Mesenteric fat pad (tissue), 1 donor: ENCODE data around the gene FUT7. TPM values are rescaled to one million over a fixed set of nuclear protein-coding genes. Genes with fewer than 3 reads are reported as not detected.
"Not testable (repeated sequence)": the region's sequence is repeated elsewhere in the genome, so short reads cannot be mapped to it uniquely, and the experiment has no call there.

Experiments
- DNase-seq: peaks from one replicate; pipeline ENCODE4 v3.0.0-alpha.2; 2020; ENCODE audit warnings: low spot score
- total RNA-seq: library from RNA; stranded (reverse); fragmentation: NEBNext Ultra II Directional; extraction: Animal tissue kit (Norgen Biotek cat#: 25700); gene quantifications from one replicate; pipeline ENCODE4 v1.2.1, GENCODE V29; 2021
- donor health status: DM: yes; HTN: yes; CAD: no.

Gene FUT7
- total RNA-seq, 1 donor from 2014 or later = 0.55 TPM

DNA sequence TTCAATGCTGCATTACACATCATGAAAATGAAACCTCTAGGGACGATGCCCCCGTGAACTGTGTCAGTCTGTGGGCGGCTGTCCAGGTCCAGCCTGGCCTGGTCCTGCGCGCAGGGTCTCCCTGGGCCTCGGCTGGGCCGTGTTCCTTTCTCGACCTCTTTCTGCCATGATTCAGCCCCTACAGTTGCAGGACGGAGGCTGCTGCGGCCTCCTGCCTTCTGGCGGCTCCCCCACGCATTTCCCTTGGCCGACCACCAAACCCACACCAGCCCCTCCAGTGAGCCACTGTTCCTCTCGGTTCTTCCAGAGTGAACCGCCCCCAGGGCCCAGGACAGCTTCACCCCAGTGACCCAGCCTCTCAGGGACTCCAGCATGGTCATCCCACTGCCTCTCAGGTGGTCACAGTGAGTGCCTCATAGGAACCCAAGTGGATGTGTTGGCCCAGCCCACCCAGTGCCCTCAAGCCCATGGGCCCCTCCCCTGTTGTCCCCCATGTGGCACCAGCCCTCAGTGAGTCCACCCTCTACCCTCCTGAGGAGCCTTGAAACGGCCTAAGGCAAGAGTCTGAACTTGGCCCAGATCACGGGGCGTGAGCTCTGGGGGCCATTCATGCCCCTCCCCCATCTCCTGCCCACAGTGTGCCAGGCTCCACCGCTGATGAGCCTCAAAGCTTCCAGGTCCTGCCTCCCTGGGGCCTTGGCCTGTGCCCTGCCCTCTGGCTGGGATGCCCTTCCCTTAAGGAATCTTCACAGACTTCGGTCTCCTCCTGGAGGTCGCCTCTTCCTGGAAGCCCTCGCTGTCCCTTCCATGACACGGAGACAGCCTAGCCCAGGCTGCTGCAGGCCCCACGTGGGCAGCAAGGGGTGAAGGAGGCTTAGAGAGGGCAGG is 25.5 kb downstream of the FUT7 start:
- DNase-seq = no peak

DNA sequence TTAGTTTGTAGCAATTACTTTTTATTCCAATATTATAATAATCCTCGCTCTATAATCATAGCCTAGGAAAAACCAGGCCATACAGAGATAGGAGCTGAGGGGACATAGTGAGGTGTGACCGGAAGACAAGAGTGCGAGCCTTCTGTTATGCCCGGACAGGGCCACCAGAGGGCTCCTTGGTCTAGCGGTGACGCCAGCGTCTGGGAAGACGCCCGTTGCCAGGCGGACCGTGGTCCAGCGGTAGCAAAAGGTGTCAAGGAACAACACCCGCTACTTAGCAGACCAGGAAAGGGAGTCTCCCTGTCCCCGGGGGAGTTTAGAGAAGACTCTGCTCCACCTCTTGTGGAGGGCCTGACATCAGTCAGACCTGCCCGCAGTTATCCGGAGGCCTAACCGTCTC is 27.6 kb downstream of the FUT7 start:
- not testable (repeated sequence) for DNase-seq

DNA sequence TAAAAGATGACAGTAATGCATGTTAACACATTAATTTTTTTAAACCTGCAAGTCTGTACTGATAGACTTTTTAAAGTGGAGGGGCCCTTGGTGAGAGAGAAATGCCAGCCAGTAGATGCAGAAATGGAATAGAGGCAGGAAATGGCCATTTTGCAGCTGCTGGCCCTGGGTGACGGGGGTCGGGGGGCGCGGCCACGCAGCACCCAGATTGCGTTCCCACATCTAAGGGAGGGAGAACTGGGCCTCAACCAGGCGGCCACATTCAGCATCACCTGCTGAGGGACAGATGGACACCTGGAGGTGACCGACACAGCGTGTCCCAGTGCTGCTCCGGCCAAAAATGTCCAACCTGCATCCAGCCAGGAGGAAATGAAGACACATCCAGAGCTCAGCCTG is 29.2 kb downstream of the FUT7 start:
- no peak for DNase-seq

DNA sequence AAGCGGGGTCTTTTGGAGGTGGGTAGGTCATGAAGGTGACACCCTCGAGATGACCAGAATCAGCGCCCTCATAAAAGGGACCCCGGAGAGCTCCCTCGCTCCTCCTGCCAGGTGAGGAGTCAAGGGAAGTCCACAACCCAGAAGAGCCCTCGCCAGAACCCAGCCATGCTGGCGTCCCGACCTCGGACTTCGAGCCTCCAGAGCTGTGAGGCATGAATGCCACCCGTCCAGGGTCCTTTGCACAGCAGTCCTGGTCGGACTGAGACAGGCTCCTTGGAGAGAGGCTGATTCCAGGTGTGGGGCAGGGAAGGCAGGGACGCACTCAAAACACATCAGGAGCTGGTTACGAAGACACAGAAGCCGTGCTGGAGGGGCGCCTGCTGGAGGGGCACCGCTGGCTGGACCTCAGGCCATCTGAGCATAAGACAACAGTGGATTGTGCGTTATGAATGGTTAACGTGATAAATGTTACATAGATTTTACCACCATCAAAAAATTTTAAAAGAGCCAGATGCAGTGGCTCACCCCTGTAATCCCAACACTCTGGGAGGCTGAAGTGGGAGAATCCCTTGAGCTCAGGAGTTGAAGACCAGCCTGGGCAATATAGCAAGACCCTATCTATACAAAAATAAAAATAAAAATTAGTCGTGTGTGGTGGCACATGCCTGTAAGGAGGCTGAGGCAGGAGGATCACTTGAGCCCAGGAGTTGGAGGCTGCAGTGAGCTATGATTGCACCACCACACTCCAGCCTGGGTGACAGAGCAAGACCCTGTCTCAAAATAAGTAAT is 29.8 kb downstream of the FUT7 start:
- DNase-seq = no peak

DNA sequence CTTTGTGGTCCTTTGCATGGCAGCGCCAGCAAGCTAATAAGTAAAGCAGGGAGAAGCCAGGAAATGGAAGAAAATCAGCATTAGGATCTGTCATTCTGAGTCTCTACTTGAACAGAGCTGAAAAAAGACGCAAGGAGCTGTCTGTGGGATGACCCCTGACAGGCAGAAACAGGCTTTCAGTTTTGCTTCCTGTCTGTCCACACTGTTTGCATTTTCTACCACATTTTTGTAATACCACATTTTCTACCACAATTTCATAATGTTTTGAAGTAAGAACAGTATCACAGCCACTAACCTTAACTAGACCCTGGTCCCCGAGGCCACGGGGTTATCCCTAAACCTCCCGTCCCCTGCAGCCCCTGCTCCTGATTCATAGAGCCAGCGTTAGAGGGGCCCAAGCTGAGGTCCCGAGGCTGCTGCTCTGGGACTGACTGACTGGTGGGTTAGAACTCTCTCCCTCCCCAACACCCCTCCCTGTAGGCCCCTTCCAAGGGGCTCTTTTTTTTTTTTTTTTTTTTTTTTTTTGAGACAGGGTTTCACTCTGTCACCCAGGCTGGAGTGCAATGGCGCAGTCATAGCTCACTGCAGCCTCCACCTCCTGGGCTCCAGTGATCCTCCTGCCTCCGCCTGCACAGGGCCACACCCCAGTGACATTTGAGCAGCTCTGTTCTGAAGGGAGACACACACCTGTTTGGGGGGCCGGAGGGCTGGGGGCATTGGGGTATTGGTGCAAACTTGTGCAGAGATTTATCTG is 31.5 kb downstream of the FUT7 start:
- no peak for DNase-seq

DNA sequence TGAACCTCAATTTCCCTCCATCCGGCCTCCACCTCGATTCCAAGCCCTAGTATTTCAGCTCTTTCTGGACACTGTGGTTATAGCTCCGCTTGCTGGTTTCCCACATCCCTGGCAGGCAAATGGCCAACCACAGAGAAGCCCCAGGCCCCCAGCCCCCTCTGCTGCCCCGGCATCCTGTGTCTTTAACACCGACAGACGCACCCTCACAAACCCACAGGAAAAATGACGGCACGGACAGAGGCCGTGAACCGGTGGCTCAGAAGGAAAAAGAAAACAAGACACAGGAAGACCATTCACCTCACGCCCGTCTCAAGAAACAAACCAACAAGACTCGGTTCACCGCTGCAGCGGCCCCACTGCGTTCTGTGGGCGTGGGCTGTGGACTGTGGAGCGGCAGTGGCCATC is 34.1 kb downstream of the FUT7 start:
- no peak for DNase-seq

DNA sequence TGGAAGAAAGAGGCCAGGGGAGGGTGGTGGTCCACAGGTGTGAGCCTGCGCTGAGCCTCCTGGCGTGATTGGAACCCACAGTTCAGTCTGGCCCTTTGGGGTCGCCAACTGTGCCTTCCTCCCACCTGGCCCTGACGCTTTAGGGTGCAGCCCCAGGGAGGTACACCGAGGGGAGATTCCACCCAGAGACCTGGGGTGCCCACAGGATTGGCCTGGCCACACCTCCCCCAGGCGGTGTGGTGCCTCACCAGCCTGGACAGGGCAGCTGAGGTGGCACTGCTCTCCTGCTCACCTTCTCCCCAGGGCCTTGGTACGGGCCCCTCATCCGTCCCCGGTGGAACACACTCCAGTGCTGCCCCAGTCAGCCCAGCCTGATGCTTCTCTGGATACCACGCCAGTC is 34.5 kb downstream of the FUT7 start:
- no peak for DNase-seq

DNA sequence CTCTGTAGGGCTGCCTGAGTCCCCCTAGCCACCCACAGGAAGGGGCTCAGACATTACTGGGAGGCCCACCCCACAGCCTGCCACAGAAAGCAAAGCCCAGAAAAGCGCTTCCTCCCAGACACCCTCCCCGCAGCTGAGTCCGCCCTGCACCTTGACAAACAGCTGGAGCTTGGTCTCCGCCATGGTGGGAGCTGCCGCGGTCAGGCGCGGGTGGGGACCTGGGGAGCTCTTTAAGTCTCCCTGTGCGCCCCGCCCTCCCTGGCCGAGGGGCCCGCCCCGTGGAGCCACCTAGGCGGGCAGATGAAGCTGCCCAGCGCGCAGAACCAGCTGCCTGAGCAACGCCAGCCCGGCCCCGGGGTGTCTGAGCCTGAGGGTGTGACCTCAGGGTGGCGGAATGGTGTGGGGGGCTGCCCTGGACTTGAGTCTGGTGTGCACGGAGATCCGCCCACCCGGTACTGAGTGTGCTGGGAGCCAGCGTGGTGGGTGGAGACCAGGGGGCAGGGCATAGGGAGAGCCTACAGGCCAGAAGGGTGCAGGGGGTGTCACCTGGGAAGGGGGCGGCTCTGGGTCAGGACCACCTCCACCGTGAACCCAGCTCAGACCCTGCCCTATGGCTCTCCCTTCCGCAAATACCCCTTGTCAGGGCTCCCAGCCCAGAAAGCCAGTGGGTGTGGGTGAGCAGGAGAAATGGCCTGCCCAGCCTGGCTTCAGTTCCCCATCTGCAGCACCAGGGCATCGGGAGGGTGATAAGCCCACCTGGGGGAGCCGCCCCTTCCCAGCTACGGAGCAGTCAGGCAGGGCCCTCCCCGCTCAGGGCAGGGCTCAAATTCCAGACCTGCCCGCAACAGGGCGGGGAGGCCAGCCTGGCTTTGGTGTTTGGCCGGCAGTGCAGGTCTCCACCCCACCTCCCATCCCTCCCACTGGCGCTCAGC is 35.3 kb downstream of the FUT7 start, which contains the start of gene CLIC3:
Gene CLIC3 (minus strand): TSS at position 208 of the 932 bp plus-strand sequence. CDS start 25 bp downstream, at position 183.
- no peak for DNase-seq

DNA sequence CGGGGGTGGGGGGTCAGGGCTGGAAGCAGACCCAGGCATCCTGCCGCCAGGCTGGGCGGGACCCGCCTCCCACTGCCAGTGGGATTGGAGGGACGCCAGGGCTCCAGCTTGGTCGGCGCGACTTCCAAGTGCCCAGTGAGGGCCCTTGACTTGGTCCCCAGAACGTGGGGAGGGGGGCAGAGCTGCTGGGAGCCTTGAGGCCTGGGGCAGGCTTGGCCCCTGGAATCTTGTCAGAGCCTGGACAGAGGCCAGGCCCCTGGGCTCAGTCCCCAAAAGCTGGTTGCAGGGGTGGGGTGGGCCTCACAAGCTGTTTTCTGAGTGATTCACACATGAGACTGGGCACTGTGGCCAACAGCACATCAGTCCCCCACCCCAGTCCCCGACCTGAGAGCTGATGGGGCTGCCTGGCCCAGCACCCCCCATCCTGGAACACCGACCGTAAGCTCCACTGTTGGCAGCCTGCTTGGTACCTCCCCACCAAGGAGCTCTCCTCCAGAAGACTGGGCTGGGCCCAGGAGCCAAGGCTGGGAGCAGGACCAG is 36.0 kb downstream of the FUT7 start:
- no peak for DNase-seq

DNA sequence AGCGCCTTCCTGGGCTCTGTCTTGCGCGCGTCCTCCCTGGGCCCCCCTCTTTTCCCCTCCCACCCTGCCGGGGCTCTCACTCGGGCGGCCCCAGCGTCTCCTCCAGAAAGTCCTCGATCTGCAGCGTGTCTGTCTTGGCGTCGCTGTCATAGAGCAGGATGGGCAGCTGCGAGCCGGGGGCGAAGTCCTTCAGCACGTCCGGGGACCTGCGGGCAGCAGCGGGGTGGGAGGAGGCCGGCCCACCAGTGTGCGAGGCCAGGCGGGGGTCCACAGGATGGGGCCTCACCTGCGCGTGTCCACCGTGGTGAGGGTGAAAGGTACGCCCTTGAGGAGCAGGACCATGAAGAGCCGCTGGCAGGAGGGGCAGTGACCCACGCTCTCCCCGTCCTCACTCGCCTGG is 36.5 kb downstream of the FUT7 start:
- DNase-seq = no peak

DNA sequence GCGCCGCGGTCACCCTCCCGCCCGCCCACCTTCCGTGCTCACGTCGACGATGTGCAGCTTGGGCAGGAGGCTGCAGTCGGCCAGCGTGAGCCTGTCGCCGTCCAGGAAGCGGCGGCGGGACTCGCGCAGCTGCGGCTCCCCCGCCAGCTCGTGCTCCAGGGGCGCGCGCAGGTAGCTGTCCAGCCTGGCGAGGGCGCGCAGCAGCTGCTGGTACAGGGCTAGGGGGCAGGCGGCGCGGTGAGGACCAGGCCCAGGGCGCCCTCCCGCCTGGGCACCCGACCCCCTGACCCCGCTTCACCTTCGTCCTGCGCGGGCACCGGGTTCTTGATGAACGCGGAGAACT is 37.0 kb downstream of the FUT7 start:
- no peak for DNase-seq

DNA sequence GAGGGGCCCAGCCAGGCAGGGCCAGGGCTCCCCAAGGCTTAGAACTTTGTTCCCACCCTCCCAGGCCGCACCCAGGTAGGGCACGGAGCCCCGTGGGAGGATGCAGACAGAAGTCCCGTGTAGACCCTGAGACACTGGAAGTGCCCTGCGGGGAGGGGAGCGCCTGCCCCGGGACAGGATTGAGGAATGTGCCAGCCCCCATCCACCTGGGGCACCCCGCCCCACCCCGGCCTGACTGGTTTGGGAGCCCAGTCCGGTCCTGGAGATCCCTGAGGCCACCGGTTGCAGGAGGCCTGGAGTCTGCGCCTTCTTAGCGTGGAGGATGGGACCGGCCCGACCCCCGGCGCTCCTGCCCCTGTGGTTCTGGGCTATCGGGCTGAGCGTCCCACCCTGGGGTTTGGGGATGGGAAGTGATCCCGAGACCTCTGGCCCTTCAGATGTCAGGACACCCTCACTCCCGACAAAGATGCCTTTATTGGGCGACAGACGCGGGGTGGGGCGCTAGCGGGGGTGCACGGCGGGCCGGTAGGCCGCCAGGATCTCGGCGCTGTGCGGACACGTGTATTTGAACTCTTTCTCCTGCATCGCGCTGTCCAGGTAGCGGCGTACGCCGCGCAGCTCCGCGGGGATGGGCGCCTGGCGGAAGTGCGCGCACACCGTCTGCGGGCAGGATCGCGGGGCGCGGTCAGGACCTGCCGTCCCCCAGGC is 37.6 kb downstream of the FUT7 start:
- DNase-seq = no peak

DNA sequence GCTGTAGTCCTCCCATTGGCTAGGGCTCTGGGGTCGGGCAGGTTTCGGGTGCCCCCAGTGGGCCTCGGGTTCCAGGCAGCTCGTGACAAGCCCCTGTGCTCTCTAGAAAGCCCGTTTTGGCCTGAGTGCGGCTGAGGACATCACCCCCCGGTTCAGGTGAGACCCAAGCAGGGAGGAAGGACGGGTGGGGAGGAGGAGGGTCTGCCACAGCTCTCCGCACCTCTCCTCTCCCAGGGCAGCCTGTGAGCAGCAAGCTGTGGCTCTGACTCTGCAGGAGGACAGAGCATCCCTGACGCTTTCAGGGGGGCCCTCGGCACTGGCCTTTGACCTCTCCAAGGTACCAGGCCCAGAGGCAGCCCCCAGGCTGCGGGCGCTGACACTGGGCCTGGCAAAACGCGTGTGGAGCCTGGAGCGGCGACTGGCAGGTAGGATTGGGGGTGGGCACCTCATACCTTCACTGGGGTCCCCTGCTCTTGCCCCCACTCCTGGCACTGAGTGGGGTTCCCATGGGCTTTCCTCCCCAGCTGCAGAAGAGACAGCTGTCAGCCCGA is 39.0 kb downstream of the FUT7 start:
- no peak for DNase-seq

DNA sequence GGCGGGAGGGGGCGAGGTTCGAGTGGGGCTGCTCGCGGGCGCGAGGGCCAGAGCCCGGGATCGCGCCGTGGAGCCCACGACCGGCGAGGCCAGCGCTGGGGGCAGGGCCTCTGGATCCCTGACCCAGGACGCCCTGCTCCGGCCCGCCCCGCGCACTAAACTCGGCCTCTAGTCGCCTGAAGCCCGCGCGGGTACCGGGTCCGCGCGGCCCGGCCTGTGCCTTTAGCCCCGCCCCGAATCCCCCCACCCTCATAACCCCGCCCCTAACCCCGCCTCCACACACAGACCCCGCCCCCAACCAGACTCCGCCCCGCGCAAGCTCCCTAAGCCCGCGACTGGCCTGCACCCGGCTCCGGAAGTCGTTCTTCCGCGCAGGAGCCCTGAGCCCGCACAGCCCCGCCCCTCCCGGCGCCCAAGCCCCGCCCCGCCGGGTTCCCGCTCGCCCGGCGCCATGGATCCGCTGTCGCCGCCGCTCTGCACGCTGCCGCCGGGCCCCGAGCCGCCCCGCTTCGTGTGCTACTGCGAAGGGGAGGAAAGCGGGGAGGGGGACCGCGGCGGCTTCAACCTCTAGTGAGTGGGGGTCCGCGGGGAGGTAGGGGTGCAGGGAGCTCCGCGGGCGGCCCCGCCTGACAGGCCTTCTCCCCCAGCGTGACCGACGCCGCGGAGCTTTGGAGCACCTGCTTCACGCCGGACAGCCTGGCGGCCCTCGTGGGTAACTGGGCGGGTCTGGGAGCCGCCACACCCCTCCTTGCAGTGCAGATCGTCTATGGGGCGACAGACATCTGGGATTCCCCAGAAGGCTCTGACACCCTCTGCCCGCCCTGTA is 39.7 kb downstream of the FUT7 start, which contains the start of gene PAXX:
Gene PAXX (plus strand): TSS at position 430 of the 826 bp plus-strand sequence. CDS start 22 bp downstream, at position 452.
- peak; percentile 98 for DNase-seq

DNA sequence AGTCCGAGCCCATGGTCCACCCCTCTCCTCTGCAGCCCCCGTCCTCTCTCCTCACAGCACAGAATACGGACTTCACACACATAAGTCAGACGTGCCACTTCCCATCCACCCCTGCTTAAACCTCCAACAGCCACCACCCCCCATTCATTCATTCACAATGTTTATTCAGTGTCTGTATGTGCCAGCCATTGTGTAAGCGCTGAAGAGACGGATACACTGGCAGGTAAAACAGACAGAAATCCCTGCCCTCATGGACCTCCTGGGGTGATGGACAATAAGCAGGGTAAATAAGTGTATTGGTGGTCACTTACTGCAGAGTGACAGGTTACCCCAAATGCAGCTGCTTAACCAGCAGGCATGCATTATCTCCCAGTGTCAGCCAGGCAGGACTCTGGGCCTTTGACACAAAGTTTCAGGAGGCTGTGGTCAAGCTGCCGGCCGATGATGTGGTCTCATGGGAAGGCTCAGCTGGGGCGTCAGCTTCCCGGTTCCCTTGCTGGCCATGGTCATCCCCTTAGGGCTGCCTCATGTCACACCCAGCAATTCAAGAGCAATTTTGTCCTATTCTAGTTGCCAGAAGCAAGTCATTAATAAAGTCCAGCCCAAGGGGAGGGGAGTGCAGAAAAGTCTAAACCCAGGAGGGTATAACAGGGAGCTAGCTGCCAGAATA is 41.5 kb downstream of the FUT7 start:
- DNase-seq = no peak

DNA sequence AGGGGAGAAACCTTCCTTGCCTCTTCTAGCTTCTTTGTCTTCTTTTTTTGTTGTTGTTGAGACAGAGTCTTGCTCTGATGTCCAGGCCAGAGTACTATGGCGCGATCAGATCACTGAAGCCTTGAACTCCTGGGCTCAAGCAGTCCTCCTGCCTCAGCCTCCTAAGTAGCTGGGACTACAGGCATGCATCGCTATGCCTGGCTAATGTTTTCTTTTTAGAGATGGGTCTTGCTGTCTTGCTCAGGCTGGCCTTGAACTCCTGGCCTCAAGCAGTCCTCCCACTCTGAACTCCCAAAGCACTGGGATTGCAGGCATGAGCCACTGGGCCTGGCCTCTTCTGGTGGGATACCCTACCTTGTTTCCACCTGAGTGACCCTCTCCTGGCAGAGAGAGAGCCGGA is 43.0 kb downstream of the FUT7 start:
- DNase-seq = no peak

DNA sequence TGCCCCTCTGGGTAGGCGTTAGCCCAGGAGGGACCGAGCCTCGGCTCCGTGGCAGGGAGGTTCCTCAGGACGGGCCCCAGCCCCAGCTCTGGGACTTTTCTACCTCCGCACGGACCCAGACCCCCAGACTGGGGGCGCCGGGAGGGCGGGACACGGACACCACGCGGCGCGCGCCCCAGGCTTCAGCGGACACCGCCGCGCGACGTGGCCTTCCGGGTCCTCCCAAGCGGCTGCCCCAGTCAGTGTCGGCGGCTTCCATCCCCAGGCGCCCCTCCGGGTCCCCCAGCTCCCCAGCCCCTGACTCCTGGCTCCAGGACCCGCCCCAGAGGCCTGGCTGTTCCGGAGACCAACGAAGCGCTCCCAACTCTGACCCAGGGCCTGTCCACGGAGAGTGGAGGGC is 46.0 kb downstream of the FUT7 start:
- no peak for DNase-seq
